Measurements from ENCODE around the gene DIS3L2. TPM values are rescaled to one million over a fixed set of nuclear protein-coding genes. Genes with fewer than 3 reads are reported as not detected.

DIS3L2 gene
- polyA plus RNA-seq, 4 donors: 28.8 to 47.2 (median 36.4) TPM

DNA sequence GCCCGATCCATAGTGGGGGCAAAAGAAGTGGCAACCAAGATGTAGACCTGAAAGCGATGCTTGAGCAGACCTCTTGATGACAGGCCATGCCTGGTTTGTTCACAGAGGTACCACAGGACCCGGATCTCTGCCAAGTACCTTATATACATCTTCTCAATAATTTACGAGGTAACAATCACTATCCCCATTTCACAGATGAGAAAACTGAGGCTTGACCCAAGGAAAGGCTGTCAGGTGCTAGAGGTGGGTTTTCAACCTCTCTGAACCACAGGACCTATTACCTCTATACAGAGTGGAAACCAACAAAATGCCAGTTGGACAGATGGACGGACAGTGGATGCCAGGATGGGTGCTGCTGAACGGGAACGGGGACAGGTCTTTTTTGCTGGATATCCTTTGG is 13.8 kb upstream of the DIS3L2 start:
- DNase-seq (ENCODE audit: low read depth in 4 of 4, low spot score in 2 of 4): no peak

GRCh38 chr2:231951452-231952035 is 10.0 kb upstream of the DIS3L2 start:
- no peak for DNase-seq (ENCODE audit: low read depth in 4 of 4, low spot score in 2 of 4)

DNA sequence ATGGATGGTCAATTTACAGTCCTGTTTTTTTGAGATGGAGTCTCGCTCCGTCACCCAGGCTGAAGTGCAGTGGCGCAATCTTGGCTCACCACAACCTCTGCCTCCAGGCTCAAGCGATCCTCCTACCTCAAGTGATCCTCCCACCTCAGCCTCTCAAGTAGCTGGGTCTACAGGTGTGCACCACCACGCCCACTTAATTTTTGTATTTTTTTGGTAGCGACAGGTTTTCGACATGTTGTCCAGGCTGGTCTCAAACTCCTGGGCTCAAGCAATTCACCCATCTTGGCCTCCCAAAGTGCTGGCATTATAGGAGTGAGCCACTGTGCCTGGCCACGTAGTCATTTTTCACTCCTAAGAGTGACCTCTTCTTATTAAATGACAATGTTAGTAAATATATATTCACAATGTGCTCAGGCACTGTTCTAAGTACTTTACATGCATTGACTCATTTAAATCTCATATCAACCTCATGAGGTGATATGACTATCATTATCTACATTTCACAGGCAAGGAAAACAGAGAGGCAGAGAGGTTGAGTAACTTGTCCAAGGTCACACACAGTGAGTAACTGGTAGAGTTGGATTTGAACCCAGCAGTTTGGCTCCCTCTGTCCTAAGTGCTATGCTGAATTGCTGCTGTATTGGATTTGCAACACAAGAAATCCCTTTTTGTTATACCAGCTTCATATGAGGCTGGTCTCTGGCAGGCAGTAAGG is 5.6 kb upstream of the DIS3L2 start:
- no peak for DNase-seq (ENCODE audit: low read depth in 4 of 4, low spot score in 2 of 4)

GRCh38 chr2:231957913-231958763 is 3.4 kb upstream of the DIS3L2 start:
- DNase-seq (ENCODE audit: low read depth in 4 of 4, low spot score in 2 of 4): no peak

DNA sequence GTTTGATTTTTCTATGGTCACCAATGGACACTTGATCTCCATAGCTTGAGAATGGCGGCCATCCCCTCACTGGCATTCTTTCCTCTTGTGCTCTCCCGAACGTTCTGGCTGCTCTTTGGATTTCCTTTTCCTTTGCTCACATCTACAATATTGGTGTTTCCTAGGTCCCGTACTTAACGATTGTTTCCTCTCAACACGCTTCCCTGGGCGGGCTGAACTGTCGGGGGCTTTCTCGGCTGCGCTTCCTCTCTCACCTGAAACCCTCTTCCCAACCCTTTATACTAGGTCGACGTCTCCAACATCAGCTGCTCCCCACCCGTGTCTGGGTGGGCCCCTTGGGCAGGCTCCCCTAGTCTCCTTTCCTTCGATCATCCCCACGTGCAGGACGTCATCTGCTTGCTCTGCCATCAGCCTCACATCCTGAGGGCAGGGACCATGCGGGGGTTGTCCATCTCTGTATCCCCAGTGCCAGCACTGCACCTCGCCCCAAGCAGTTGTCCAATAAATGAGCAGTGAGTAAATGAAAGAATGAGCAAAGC is 634 bp upstream of the DIS3L2 start:
- DNase-seq (ENCODE audit: low read depth in 4 of 4, low spot score in 2 of 4): no peak

DNA sequence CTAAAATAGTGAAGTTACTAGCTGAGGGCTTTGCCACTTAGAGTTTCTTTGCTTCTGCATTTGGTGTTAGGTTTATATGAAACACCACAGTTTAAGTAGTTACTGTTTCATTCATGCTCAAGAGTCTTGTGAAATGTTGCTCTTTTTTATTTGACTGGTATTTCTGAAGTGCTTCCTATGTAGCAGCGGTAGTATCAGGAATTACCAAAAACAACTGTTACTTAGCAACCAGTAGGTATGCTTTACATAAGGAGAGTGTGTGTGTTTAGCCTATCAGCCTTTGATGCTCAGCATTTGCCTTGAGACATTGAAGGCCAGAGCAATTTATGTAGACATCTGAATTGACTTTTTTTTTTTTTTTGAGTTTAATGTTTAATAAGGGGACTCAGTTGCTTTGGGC is 3.6 kb downstream of the DIS3L2 start:
- no peak for DNase-seq (ENCODE audit: low read depth in 4 of 4, low spot score in 2 of 4)

GRCh38 chr2:231966886-231967285 is 5.4 kb downstream of the DIS3L2 start:
- DNase-seq (ENCODE audit: low read depth in 4 of 4, low spot score in 2 of 4): no peak

DNA sequence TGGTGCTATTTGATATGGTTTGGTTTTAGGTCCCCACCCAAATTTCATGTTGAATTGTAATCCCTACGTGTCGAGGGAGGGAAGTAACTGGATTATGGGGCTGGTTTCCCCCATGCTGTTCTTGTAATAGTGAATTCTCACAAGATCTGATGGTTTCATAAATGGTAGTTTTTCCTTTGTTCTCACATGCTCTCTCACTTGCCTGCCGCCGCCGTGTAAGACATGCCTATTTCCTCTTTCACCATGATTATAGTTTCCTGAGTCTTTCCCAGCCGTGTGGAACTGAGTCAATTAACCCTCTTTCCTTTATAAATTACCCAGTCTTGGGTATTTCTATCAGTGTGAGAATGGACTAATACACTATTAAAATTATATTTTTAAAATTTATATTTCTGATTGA is 7.3 kb downstream of the DIS3L2 start:
- no peak for DNase-seq (ENCODE audit: low read depth in 4 of 4, low spot score in 2 of 4)

GRCh38 chr2:231970461-231970860 is 8.9 kb downstream of the DIS3L2 start:
- no peak for DNase-seq (ENCODE audit: low read depth in 4 of 4, low spot score in 2 of 4)

DNA sequence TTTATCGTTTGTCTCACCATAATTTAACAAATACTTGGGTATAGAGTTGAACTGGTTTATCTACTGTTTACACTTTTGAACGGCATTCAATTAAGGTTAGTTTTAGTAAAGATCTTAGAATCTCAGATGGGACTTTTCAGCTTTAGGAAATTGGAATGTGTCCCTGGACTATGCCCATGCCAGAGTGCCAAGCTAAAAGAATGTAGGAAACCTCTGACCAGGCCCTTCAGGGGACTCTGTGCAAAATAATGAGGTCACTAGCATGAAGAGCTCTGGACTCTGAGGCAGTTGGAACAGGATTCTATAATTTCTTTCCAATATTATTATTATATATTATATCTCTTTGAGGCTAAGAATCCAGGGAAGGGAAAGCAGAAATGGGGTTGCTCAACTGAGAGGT is 13.5 kb downstream of the DIS3L2 start:
- DNase-seq (ENCODE audit: low read depth in 4 of 4, low spot score in 2 of 4): no peak

DNA sequence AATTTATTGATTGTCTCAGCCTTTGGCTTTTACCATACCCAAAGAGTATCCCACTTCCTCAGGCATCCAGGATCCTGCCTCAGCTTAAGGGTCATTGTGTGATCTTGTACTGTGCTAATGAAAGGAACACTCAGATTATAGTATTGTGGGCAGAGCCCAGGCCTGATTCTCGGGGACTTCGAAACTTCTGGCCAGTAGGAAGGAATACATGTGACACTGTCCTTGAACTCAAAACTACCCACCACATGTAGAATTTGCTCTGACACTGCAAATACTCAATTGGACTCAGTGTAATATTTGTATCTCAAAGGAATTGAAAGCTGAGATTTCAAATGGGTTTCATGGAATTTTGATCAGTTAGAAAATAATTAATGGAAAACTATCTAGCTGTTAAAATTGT is 15.9 kb downstream of the DIS3L2 start:
- DNase-seq (ENCODE audit: low read depth in 4 of 4, low spot score in 2 of 4): no peak

DNA sequence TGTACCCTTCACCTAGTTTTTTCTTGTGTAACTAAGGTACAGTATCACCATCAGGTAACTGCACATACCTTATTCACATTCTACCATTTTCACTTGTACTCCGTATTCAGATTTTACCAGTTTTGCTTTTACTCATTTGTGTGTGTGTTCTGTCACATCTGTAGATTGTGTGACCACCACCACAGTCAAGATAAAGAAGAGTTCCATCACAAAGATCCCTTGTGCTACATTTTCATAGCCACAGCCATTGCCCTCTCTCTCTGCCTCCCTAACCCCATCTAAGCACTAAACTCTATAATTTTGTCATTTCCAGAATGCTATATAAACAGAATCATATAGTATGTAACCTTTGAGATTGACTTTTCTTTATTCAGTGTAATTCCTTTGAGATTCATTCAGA is 23.5 kb downstream of the DIS3L2 start:
- DNase-seq (ENCODE audit: low read depth in 4 of 4, low spot score in 2 of 4): no peak

DNA sequence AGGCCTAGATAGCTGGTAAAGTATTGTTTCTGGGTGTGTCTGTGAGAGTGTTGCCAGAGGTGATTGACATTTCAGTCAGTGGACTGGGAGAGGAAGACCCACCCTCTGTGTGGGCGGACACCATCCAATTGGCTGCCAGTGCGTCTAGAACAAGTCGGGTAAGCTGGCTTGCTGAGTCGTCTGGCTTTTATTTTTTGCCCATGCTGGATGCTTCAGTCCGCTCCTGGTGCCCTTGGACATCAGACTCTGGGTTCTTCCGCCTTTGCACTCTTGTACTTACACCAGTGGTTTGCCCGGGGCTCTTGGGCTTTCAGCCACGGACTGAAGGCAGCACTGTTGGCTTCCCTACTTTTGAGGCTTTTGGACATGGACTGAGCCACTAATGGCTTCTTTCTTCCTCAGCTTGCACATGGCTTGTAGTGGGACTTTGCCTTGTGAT is 24.3 kb downstream of the DIS3L2 start:
- DNase-seq (ENCODE audit: low read depth in 4 of 4, low spot score in 2 of 4): no peak

DNA sequence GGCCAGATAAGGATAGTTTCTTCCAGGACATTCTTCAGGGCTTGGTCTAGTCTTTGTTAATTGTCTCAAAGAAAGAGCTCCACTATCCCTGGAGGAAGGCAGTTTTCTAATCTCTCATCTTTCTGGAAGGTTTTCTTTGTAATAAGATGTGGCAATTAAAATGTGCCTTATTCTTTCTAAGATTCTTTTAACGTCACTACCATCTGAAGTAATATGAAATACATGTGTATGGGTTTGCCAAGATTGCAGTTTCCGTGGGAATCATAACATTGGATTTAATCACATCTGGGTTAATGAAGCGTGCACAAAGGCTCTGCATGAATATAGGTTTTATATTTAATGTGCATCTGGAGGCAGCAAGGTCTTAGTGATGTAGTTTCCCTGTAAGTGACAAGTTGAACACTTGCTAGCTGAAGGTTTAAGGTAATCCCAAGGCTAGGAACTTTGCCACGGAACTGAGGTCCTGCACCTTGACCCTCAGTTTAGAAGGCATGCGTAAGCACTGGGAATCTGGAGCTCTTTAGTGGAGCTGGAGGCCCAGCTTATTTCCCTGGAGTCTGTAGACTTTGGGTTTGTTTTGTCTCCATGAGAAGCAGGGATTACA is 25.7 kb downstream of the DIS3L2 start:
- peak in 1 of 4 donors; percentile 2 for DNase-seq (ENCODE audit: low read depth in 4 of 4, low spot score in 2 of 4)

DNA sequence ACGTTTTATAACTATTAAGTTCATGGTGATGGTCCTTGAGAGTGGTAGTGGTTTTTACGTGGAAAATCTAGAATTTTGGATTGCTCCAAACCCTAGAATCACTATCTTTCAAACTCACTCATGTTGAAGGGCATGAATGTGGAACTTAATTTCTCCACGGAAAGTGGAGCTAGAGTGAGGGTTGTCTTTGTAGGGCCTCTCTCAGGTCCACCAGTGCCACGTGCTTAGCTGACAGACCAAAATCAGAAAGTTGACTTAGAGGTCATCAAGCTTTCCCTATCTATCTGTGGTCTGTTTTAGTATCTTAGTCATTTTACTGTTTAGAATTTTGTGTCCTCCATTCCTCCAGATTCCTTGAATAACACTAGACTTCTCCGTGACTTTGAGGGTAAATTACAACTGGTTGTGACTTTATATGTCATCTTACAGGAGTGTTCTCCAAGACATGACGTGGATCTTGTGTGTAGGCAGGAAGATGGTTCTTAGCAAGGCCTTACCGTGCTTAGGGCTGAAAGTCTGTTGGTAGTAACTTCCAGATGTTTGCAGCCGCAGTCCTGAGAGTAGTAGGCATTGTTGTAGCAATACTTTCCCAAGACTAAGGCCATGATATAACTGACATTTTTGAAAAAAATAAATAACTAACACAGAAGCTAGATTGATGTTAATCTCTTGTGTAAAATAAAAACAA is 26.8 kb downstream of the DIS3L2 start:
- no peak for DNase-seq (ENCODE audit: low read depth in 4 of 4, low spot score in 2 of 4)

DNA sequence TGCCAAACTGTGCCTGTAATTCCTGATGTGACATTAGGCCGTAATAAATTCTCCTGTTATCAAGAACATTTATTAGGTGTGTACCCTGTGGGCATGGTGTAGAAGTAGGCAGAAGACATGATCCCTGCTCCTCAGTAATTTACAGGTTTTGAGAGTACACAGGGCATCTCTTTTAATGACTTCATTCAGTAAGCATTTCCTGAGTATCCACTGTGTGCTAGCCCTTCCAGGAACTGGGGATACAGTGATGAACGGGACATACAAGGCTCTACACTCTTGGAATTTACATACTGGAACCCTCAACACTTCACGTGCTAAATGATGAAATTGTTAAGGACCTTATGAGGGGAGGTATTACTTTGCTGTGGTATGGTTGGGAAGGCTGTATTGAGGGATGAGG is 30.2 kb downstream of the DIS3L2 start:
- no peak for DNase-seq (ENCODE audit: low read depth in 4 of 4, low spot score in 2 of 4)

DNA sequence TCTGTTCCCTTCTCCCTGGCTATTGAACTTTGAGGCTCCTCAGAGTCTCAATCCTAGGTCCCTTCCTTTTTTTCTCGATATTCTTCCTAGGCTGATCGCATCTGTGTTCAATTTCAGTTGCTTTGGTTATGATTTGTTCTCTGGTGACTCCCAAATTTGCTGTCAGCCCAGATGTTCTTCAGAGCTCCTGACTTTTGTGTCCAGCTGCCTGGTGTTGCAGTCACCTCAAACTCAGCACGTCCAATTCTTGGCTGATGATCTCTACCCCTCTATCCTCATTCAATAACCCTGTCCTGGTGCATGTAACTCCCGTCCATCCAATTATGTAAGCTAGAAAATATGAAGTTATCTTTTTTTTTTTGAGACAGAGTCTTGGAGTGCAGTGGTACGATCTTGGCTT is 31.4 kb downstream of the DIS3L2 start:
- DNase-seq (ENCODE audit: low read depth in 4 of 4, low spot score in 2 of 4): no peak

DNA sequence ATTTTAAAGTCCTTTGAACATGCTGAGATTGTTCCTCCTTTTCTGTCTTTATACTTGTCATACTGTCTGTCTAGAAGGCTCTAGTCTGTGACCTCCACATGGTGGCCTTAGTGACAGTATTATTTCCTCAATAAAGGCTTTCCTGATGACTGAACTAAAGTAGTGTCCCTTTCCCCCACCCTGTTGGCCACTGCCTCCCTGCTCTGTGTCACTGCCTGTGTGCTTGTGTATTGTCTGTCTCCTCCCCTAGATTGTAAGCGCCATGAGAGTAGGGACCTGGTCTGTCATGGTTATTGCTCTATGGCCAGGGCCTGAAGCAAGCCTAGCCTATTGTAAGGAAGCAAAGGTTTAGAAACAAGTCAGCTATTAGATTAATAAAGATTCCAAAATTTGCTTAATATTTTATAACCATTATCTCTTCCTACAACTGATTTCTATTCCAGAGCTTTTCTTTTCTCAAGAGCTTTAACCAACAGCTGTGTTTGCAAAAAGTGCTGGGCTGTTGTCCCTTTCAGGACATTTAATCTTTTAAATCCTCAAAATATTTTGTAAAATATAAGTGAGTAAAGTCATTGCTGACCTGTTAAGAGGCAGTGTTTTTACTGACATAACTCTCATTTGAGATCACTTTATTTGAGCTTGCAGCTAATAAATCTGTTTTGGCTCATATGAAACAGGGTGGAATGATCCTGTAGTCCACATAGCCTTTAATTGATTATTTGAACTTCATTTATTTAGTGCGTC is 35.5 kb downstream of the DIS3L2 start:
- DNase-seq (ENCODE audit: low read depth in 4 of 4, low spot score in 2 of 4): no peak

DNA sequence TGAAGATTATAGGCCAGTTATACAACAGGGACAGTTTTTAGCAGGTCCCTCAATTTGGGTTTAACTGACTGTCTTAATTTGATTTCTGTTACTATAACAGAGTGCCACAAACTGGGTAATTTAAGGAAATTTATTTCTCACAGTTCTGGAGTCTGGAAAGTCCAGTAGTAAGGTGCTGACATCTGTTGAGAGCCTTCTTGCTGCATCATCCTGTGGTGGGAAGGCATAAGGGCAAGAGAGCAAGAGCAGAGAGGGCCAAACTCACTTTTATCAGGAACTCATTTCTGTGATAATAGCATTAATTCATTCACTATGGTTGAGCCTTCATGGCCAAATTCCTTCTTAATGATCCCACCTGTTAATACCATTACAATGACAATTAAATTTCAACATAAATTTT is 36.5 kb downstream of the DIS3L2 start:
- DNase-seq (ENCODE audit: low read depth in 4 of 4, low spot score in 2 of 4): no peak

GRCh38 chr2:232000439-232000838 is 38.9 kb downstream of the DIS3L2 start:
- no peak for DNase-seq (ENCODE audit: low read depth in 4 of 4, low spot score in 2 of 4)
